IMR-90 (cell line): ENCODE measurements around the gene TMEM97. TPM values are rescaled to one million over a fixed set of nuclear protein-coding genes. Genes with fewer than 3 reads are reported as not detected.

Source experiments
- ATAC-seq: fragments of 200-7000 bp; cut with Tn5 transposase; 2 replicates; pipeline ENCODE4 v1.9.1; 2020; ENCODE audit warnings: low read depth, mild to moderate bottlenecking, moderate library complexity
- BruUV-seq: library from RNA; stranded (reverse); fragments of 400-500 nt; replicated peaks from 2 replicates; lab custom pipeline; 2021; lab: Mats Ljungman, UMichigan
- CTCF ChIA-PET: fragments of 300-600 bp; formaldehyde crosslinking; extraction: SDS; loops from one replicate; lab custom pipeline; 2021; ENCODE audit warnings: antibody characterized with exemption; lab: Yijun Ruan, JAX
- POLR2A ChIA-PET: fragments of 300-600 bp; sonication (Branson Sonifier 250); formaldehyde crosslinking; loops from one replicate; lab custom pipeline; 2022; ENCODE audit warnings: antibody characterized with exemption; ENCODE audit not compliant: unreplicated experiment; lab: Charles Lee
- DNase-seq: peaks from one replicate; pipeline ENCODE4 v3.0.0; 2013
- H2AFZ ChIP-seq: replicated peaks from 2 replicates; pipeline ENCODE3; 2013; ENCODE audit warnings: low read length, mild to moderate bottlenecking; ENCODE audit not compliant: poor library complexity
- H2AK5ac ChIP-seq: 2 replicates; pipeline ENCODE4 v1.6.1; 2013; ENCODE audit warnings: low read depth, low read length, inconsistent platforms
- H2AK9ac ChIP-seq: replicated peaks from 2 replicates; pipeline ENCODE3; 2013; ENCODE audit warnings: mild to moderate bottlenecking, low read depth, low read length, moderate library complexity; ENCODE audit not compliant: poor library complexity
- H2BK120ac ChIP-seq: 2 replicates; pipeline ENCODE4 v1.6.1; 2013; ENCODE audit warnings: low read depth, low read length, inconsistent platforms
- H2BK15ac ChIP-seq: 3 replicates; pipeline ENCODE4 v1.6.1; 2013; ENCODE audit warnings: low read depth, low read length, inconsistent platforms
- H2BK20ac ChIP-seq: 2 replicates; pipeline ENCODE4 v1.6.1; 2013; ENCODE audit warnings: low read depth, mild to moderate bottlenecking, inconsistent platforms, low read length, moderate library complexity
- H2BK5ac ChIP-seq: 2 replicates; pipeline ENCODE4 v1.6.1; 2013; ENCODE audit warnings: mild to moderate bottlenecking, low read depth, low read length, inconsistent platforms; ENCODE audit not compliant: poor library complexity, severe bottlenecking
- H3K14ac ChIP-seq: replicated peaks from 2 replicates; pipeline ENCODE4 v1.6.1; 2013; ENCODE audit warnings: low read depth, low read length, inconsistent platforms
- H3K18ac ChIP-seq: 2 replicates; pipeline ENCODE4 v1.6.1; 2013; ENCODE audit warnings: low read depth, low read length, control low read depth
- H3K23ac ChIP-seq: 2 replicates; pipeline ENCODE4 v1.6.1; 2013; ENCODE audit warnings: low read depth, low read length, inconsistent platforms
- H3K27ac ChIP-seq: 2 replicates; pipeline ENCODE4 v1.5.1; 2013; ENCODE audit warnings: mild to moderate bottlenecking, control low read depth, low read length; ENCODE audit not compliant: insufficient read depth
- H3K27me3 ChIP-seq: 2 replicates; pipeline ENCODE4 v1.6.1; 2013; ENCODE audit warnings: low read length; ENCODE audit not compliant: control insufficient read depth, insufficient read depth
- H3K36me3 ChIP-seq: 2 replicates; pipeline ENCODE4 v1.6.1; 2013; ENCODE audit warnings: low read length, mixed read lengths; ENCODE audit not compliant: control insufficient read depth, insufficient read depth
- H3K4ac ChIP-seq: 2 replicates; pipeline ENCODE4 v1.6.1; 2013; ENCODE audit warnings: low read depth, low read length, inconsistent platforms
- H3K4me1 ChIP-seq: 2 replicates; pipeline ENCODE4 v1.6.1; 2013; ENCODE audit warnings: low read length, mixed read lengths; ENCODE audit not compliant: control insufficient read depth, insufficient read depth
- H3K4me2 ChIP-seq: 2 replicates; pipeline ENCODE4 v1.6.1; 2013; ENCODE audit warnings: low read depth, mild to moderate bottlenecking, control low read depth, low read length, moderate library complexity
- H3K4me3 ChIP-seq: 2 replicates; pipeline ENCODE4 v1.5.1; 2013; ENCODE audit warnings: low read depth, mild to moderate bottlenecking, control low read depth, low read length, moderate library complexity; ENCODE audit not compliant: insufficient read depth
- H3K56ac ChIP-seq: 2 replicates; pipeline ENCODE4 v1.6.1; 2013; ENCODE audit warnings: low read length, inconsistent platforms; ENCODE audit not compliant: insufficient read depth; ENCODE audit errors: extremely low read depth
- H3K79me1 ChIP-seq, 2 experiments: 2 replicates each; pipeline ENCODE4 v1.6.1; 2013; ENCODE audit warnings: low read length in 2 of 2, inconsistent platforms in 1 of 2, low read depth in 1 of 2
- H3K9ac ChIP-seq: 2 replicates; pipeline ENCODE4 v1.6.1; 2013; ENCODE audit warnings: low read depth, low read length, control low read depth
- H3K9me1 ChIP-seq: 2 replicates; pipeline ENCODE4 v1.6.1; 2013; ENCODE audit warnings: low read length, inconsistent platforms; ENCODE audit not compliant: insufficient read depth
- H3K9me3 ChIP-seq: 2 replicates; pipeline ENCODE4 v1.6.1; 2013; ENCODE audit warnings: low read length; ENCODE audit not compliant: control insufficient read depth, insufficient read depth
- H4K20me1 ChIP-seq: 2 replicates; pipeline ENCODE4 v1.6.1; 2013; ENCODE audit warnings: low read length, inconsistent platforms; ENCODE audit not compliant: insufficient read depth
- H4K5ac ChIP-seq: 2 replicates; pipeline ENCODE4 v1.6.1; 2013; ENCODE audit warnings: mild to moderate bottlenecking, low read depth, low read length, control low read depth
- H4K8ac ChIP-seq, 2 experiments: 2 replicates each; pipeline ENCODE4 v1.6.1; 2013; ENCODE audit warnings: low read depth in 2 of 2, low read length in 2 of 2, control low read depth in 1 of 2, inconsistent platforms in 1 of 2
- H4K91ac ChIP-seq: 2 replicates; pipeline ENCODE4 v1.6.1; 2013; ENCODE audit warnings: low read depth, low read length, inconsistent platforms; ENCODE audit not compliant: insufficient read depth
- BHLHE40 ChIP-seq: fragments of 150-350 bp; IDR thresholded peaks from 2 replicates; pipeline ENCODE4 v1.6.1; 2016; ENCODE audit warnings: mild to moderate bottlenecking, low read depth, low read length
- CEBPB ChIP-seq: IDR thresholded peaks from 2 replicates; pipeline ENCODE4 v1.6.1; 2012; ENCODE audit warnings: low read depth, low read length, improper control_type of control experiment
- CHD1 ChIP-seq: IDR thresholded peaks from 2 replicates; pipeline ENCODE4 v1.6.1; 2012; ENCODE audit warnings: low read depth, low read length, improper control_type of control experiment
- MAZ ChIP-seq: IDR thresholded peaks from 2 replicates; pipeline ENCODE4 v1.6.1; 2012; ENCODE audit warnings: low read depth, mild to moderate bottlenecking, low read length, improper control_type of control experiment, moderate library complexity, borderline replicate concordance
- MXI1 ChIP-seq: IDR thresholded peaks from 2 replicates; pipeline ENCODE4 v1.6.1; 2012; ENCODE audit warnings: low read depth, mild to moderate bottlenecking, low read length, moderate library complexity, borderline replicate concordance
- NFE2L2 ChIP-seq: fragments of 150-350 bp; IDR thresholded peaks from 2 replicates; pipeline ENCODE4 v1.6.1; 2016; ENCODE audit warnings: low read depth, mild to moderate bottlenecking, low read length
- POLR2A ChIP-seq: IDR thresholded peaks from 2 replicates; pipeline ENCODE4 v1.6.1; 2012; ENCODE audit warnings: mild to moderate bottlenecking, low read depth, low read length
- RCOR1 ChIP-seq: IDR thresholded peaks from 2 replicates; pipeline ENCODE4 v1.6.1; 2012; ENCODE audit warnings: mild to moderate bottlenecking, low read length, improper control_type of control experiment; ENCODE audit not compliant: insufficient replicate concordance
- RFX5 ChIP-seq: IDR thresholded peaks from 2 replicates; pipeline ENCODE4 v1.8.0; 2012; ENCODE audit warnings: low read depth, mild to moderate bottlenecking, low read length, moderate library complexity
- WGBS, 2 experiments: methylation state at CpG; one replicate each; pipeline versions ENCODE4 v1.1.5 to v1.1.7; 2013; ENCODE audit warnings: missing lambda C conversion rate in 2 of 2; ENCODE audit not compliant: insufficient read length in 1 of 2; ENCODE audit errors: extremely low coverage in 2 of 2; 5-methylcytosine and 5-hydroxymethylcytosine counted together
- dilution Hi-C: fragments of 300-500 bp; cut with HindIII; formaldehyde crosslinking; loops from one replicate; pipeline ENCODE4 v1.14.3; 2018; ENCODE audit warnings: low sequenced_read_pairs; ENCODE audit not compliant: unreplicated experiment
- in situ Hi-C: fragments of 300-500 bp; cut with MboI; formaldehyde crosslinking; loops from 3 replicates; pipeline ENCODE4 v1.14.3; 2019; ENCODE audit warnings: low sequenced_read_pairs, inconsistent platforms, mixed read lengths
- intact Hi-C: fragments of 100-400 bp; cut with micrococcal nuclease; formaldehyde crosslinking; loops from 2 replicates; pipeline ENCODE4 v1.10.0; 2022
- polyA plus RNA-seq, 3 experiments: library from polyadenylated mRNA; depleted of rRNA; stranded (reverse); fragments of >200 nt; gene quantifications; 2 replicates each; pipeline ENCODE4 v1.2.3, GENCODE V29; 2012; ENCODE audit warnings: low replicate concordance in 1 of 3
- total RNA-seq: library from RNA; depleted of rRNA; stranded (reverse); fragments of >200 nt; gene quantifications from 2 replicates; pipeline ENCODE4 v1.2.3, GENCODE V29; 2012
- TF ChIP-seq, protein P1 (sequence below): fragments of 150-350 bp; IDR thresholded peaks from 2 replicates; pipeline ENCODE4 v1.6.1; 2017; ENCODE audit warnings: mild to moderate bottlenecking, antibody characterized with exemption, low read length, low read depth
- TF ChIP-seq, protein P2 (sequence below): conservative IDR thresholded peaks from 2 replicates; pipeline ENCODE4 v1.5.1; 2012; ENCODE audit warnings: mild to moderate bottlenecking, low read depth, low read length, improper control_type of control experiment
- TF ChIP-seq, protein P3 (sequence below): fragments of 150-350 bp; IDR thresholded peaks from 2 replicates; pipeline ENCODE4 v1.6.1; 2016; ENCODE audit warnings: low read depth, mild to moderate bottlenecking, low read length, moderate library complexity, borderline replicate concordance

The TMEM97 gene
- total and polyA plus RNA-seq, 2 of the 4 experiments (the other 2 are of a cell fraction): 12.3 to 21.3 TPM

DNA sequence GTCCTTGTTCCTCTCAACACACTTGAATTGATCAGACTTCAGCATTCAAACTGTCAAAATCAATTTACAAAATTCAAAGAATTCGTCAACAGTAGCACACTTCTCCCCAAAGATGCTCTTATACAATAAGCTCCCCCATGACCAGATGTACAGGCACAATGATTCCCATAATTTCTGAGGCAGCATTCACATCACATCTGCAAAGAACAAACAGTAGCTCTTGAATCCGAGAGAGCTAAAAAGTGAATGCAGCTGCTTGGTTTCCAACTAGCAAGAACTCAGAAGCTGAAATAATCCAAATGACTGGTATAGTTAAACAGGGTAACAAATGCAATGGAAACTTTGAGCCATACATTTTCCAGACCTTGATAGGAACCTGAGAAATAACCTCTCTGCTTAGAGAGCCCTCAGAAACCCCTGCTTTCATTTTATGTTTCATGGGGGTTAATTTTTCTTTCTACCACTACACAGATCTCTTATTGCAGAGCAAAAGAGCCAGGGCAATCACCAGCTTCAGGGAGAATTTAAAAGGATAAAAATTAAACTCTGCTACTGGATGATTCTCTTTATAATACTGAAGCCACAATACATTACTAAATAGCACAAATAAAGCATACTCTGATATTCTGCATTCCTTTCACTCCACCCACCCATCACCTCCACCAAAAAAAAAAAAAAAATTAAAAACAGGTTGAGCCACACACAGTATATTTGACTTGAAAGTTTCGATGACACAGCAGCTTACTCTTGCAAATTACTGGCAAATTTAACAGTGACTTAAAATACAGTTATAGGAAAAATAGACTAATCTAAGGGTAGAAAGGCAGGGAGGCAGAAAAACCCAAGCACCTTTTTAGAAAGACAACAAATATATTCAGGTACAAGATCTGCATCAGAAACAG is 23.1 kb upstream of the TMEM97 start (continued):
- no peak for TF ChIP-seq MXI1

DNA sequence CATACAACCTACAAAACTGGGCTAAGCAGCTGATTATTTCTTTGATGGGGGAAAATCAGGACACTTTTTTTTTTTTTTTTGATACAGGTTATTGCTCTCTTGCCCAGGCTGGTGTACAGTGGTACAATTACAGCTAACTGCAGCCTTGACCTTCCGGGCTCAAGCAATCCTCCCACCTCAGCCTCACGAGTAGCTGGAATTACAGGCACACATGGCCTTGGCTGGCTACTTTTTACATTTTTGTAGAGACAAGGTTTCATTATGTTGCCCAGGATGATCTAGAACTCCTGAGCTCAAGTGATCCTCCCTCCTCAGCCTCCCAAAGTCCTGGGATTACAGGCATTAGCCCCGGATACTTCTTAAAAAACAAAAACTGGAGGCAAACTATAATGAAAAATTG is 20.6 kb upstream of the TMEM97 start:
- no peak for DNase-seq
- 71% methylated on average over 1 of the region's 3 CpGs; no CpG with 5 or more reads in 1 of the 2 experiments for WGBS, 2 experiments
- Histone ChIP-seq H3K79me1 (no peaks in the 10 kb centered on the region), H2AK9ac (no peak overlapping the region), H3K9ac (no peak overlapping the region), H4K5ac (no peak overlapping the region), H3K4me3 (no peak overlapping the region), H3K9me1 (no peaks in the 10 kb centered on the region), H3K27me3 (peaks cover 5% of the 10 kb centered on the region), H4K8ac (no peak overlapping the region), H3K4ac (no peak overlapping the region), H3K36me3 (no peaks in the 10 kb centered on the region), H3K56ac (no peak overlapping the region), H3K14ac (no peak overlapping the region), H3K27ac (no peak overlapping the region), H2BK20ac (no peak overlapping the region), H4K20me1 (no peaks in the 10 kb centered on the region), H3K23ac (no peak overlapping the region), H4K91ac (no peak overlapping the region), H2AFZ (no peak overlapping the region), H3K4me1 (no peaks in the 10 kb centered on the region), H2BK5ac (no peak overlapping the region), H2AK5ac (no peak overlapping the region), H3K4me2 (no peak overlapping the region), H2BK15ac (no peak overlapping the region), H3K9me3 (no peaks in the 10 kb centered on the region), H3K18ac (no peak overlapping the region), H2BK120ac (no peak overlapping the region)
- in situ Hi-C loops: no loop called here
- CTCF ChIA-PET: interaction anchor here (1.1 kb wide), 1 partner anchor 37 kb away, joined by 6 read pairs; the partner anchor contains the start of genes IFT20 and TNFAIP1
- no TSS peak for BruUV-seq
- POLR2A ChIA-PET: no interaction called here
- dilution Hi-C loops: no loop called here
- intact Hi-C loops: no loop called here
- no peak for ATAC-seq
- TF ChIP-seq, protein P1, sequence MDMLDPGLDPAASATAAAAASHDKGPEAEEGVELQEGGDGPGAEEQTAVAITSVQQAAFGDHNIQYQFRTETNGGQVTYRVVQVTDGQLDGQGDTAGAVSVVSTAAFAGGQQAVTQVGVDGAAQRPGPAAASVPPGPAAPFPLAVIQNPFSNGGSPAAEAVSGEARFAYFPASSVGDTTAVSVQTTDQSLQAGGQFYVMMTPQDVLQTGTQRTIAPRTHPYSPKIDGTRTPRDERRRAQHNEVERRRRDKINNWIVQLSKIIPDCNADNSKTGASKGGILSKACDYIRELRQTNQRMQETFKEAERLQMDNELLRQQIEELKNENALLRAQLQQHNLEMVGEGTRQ: no peak
- no peak for TF ChIP-seq NFE2L2
- TF ChIP-seq RFX5: no peak
- TF ChIP-seq RCOR1: no peak
- TF ChIP-seq, protein P2, sequence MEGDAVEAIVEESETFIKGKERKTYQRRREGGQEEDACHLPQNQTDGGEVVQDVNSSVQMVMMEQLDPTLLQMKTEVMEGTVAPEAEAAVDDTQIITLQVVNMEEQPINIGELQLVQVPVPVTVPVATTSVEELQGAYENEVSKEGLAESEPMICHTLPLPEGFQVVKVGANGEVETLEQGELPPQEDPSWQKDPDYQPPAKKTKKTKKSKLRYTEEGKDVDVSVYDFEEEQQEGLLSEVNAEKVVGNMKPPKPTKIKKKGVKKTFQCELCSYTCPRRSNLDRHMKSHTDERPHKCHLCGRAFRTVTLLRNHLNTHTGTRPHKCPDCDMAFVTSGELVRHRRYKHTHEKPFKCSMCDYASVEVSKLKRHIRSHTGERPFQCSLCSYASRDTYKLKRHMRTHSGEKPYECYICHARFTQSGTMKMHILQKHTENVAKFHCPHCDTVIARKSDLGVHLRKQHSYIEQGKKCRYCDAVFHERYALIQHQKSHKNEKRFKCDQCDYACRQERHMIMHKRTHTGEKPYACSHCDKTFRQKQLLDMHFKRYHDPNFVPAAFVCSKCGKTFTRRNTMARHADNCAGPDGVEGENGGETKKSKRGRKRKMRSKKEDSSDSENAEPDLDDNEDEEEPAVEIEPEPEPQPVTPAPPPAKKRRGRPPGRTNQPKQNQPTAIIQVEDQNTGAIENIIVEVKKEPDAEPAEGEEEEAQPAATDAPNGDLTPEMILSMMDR: no peak
- TF ChIP-seq MAZ: no peak
- TF ChIP-seq CHD1: no peak
- no peak for TF ChIP-seq MXI1
- TF ChIP-seq CEBPB: no peak
- TF ChIP-seq POLR2A: no peak
- TF ChIP-seq, protein P3, sequence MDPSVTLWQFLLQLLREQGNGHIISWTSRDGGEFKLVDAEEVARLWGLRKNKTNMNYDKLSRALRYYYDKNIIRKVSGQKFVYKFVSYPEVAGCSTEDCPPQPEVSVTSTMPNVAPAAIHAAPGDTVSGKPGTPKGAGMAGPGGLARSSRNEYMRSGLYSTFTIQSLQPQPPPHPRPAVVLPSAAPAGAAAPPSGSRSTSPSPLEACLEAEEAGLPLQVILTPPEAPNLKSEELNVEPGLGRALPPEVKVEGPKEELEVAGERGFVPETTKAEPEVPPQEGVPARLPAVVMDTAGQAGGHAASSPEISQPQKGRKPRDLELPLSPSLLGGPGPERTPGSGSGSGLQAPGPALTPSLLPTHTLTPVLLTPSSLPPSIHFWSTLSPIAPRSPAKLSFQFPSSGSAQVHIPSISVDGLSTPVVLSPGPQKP: no peak
- TF ChIP-seq BHLHE40: no peak
